ENCODE results near the gene UCN2. TPM values are rescaled to one million over a fixed set of nuclear protein-coding genes. Genes with fewer than 3 reads are reported as not detected.

UCN2 gene
- total RNA-seq, 2 experiments from 2014 or later = not detected

DNA sequence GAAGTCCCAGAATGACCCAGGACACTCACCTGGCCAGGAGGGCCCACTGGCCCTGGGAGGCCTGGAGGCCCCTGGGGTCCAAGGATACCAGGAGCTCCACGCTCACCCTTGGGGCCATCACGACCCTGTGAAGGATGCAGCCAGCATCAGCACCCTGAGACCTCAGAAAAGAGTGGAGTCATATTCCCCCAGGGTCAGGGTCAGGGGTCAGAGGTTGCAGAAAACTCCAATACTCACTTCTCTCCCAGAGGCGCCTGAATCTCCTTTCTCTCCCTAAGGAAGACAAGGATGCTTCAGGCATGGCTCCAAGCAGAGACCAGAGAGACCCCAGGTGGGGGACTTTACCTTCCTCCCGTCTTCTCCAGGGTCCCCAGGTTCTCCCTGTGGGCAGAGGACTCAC, 13.1 kb upstream of the UCN2 start:
- Mint-ChIP-seq H3K9me3 (no peaks in the 10 kb centered on the region), H3K36me3 (ENCODE audit: low read depth) (no peaks in the 10 kb centered on the region), H3K27ac (no peak overlapping the region), H3K27me3 (no peaks in the 10 kb centered on the region), H3K4me1 (no peaks in the 10 kb centered on the region), H3K4me3 (no peak overlapping the region)
- POLR2A ChIA-PET = no interaction called here
- CTCF ChIA-PET = no interaction called here
- DNase-seq = no peak

- H3K36me3 Mint-ChIP-seq (ENCODE audit: low read depth) = no peaks in the 10 kb centered on the region
- H3K27me3 Mint-ChIP-seq = no peaks in the 10 kb centered on the region
- H3K9me3 Mint-ChIP-seq = no peaks in the 10 kb centered on the region
- H3K4me3 Mint-ChIP-seq = no peak overlapping the region
- no peaks in the 10 kb centered on the region for H3K4me1 Mint-ChIP-seq
- POLR2A ChIA-PET = no interaction called here
- no peak overlapping the region for H3K27ac Mint-ChIP-seq
- no peak for DNase-seq
- CTCF ChIA-PET = interaction anchor here (0.6 kb wide), 1 partner anchor 350 kb away, joined by 3 read pairs; no protein-coding TSS in a partner anchor
Observed at GRCh38 chr3:48575366-48575765, 11.8 kb upstream of the UCN2 start.

DNA sequence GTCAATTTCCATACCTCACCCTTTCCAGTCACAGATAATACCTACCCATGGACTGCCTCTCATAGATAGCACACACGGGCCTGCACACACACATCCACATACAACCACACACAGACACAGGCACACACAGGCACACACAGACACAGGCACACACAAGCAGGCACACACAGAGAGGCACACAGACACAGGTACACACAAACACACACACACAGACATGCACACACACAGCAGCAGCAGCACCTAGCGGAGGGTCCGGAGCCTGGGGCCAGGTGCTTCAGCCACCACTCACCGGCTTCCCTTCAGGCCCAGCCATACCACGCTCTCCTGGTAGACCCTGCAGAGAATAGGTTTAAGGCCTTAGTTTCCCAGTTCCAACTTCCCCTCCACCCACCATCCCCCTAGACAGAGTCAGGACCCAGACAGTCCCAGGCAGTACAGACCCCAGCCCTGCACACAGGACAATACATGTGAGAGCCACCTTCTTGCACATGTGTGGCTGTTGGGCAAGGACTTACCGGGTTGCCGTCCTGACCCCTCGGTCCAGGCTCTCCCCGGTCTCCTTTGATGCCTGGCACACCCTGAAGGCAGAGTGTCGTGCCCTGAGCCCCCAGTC, 10.5 kb upstream of the UCN2 start:
- H3K4me3 Mint-ChIP-seq = no peak overlapping the region
- no peaks in the 10 kb centered on the region for H3K9me3 Mint-ChIP-seq
- H3K27ac Mint-ChIP-seq = no peak overlapping the region
- no peaks in the 10 kb centered on the region for H3K4me1 Mint-ChIP-seq
- no peak for DNase-seq
- no peaks in the 10 kb centered on the region for H3K36me3 Mint-ChIP-seq (ENCODE audit: low read depth)
- H3K27me3 Mint-ChIP-seq = no peaks in the 10 kb centered on the region
- ChIA-PET CTCF (no interaction called here), POLR2A (no interaction called here)

DNA sequence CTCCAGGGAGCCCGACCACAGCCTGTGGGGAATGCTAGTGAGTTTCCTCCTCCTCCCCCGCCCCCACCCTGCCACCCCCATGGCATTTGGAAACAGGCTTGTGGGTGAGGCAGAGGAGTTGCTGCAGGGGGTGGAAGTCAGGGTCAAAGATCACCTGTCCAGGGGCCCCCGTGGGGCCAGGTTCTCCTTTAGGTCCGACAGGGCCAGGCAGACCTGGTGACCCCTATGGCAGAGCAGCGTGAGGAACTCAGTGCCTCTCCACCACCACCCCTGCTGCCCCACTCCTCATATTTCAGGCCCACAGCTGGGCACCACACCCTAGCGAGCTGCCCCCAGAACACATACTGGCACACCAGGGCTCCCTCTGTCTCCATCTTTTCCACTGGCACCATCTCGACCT, 8.9 kb upstream of the UCN2 start:
- Mint-ChIP-seq H3K4me3 (no peak overlapping the region), H3K9me3 (no peaks in the 10 kb centered on the region), H3K27ac (no peak overlapping the region), H3K27me3 (no peaks in the 10 kb centered on the region), H3K36me3 (ENCODE audit: low read depth) (no peaks in the 10 kb centered on the region), H3K4me1 (no peaks in the 10 kb centered on the region)
- ChIA-PET POLR2A (no interaction called here), CTCF (interaction anchor here (0.9 kb wide), 1 partner anchor 16 kb away, joined by 3 read pairs; the partner anchor contains the start of gene PFKFB4)
- no peak for DNase-seq

- Mint-ChIP-seq H3K9me3 (no peaks in the 10 kb centered on the region), H3K4me3 (no peak overlapping the region), H3K27ac (no peak overlapping the region), H3K36me3 (ENCODE audit: low read depth) (no peaks in the 10 kb centered on the region), H3K4me1 (no peaks in the 10 kb centered on the region), H3K27me3 (no peaks in the 10 kb centered on the region)
- ChIA-PET POLR2A (no interaction called here), CTCF (no interaction called here)
- no peak for DNase-seq
Observed at GRCh38 chr3:48571938-48572337, 8.4 kb upstream of the UCN2 start.

- Mint-ChIP-seq H3K4me1 (peaks cover 9% of the 10 kb centered on the region), H3K27me3 (no peaks in the 10 kb centered on the region), H3K36me3 (ENCODE audit: low read depth) (no peaks in the 10 kb centered on the region), H3K4me3 (no peak overlapping the region), H3K27ac (no peak overlapping the region), H3K9me3 (no peaks in the 10 kb centered on the region)
- POLR2A ChIA-PET = no interaction called here
- no peak for DNase-seq
- CTCF ChIA-PET = no interaction called here
Observed at GRCh38 chr3:48569808-48570450, 6.3 kb upstream of the UCN2 start.

DNA sequence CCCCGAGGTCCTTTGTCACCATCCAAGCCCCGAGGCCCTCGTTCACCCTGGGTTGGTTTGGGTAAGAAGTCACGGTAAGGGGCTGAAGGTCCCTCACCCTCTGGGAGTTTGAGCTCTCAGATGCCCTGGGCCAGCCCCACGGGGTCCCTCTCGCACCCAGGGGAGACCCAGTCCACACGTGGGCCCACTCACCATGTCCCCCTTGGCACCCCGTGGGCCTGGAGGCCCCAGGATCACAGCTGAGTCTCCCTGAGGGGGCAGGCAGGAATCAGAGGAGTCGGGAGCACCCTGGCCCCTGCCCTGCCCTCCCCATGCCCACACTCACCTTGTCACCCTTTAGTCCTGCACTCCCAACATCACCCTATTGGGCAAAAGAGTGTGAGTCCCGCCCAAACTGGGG, 5.8 kb upstream of the UCN2 start:
- CTCF ChIA-PET = interaction anchor here (1.1 kb wide), 1 partner anchor 16 kb away, joined by 5 read pairs; no protein-coding TSS in a partner anchor
- H3K27ac Mint-ChIP-seq = no peak overlapping the region

GRCh38 chr3:48568476-48568875, 4.9 kb upstream of the UCN2 start:
- no peak overlapping the region for H3K4me3 Mint-ChIP-seq
- POLR2A ChIA-PET = no interaction called here
- DNase-seq = no peak
- CTCF ChIA-PET = interaction anchor here (1.1 kb wide), 1 partner anchor 15 kb away, joined by 5 read pairs; no protein-coding TSS in a partner anchor
- no peak overlapping the region for H3K27ac Mint-ChIP-seq
- H3K9me3 Mint-ChIP-seq = no peaks in the 10 kb centered on the region
- peaks cover 16% of the 10 kb centered on the region for H3K4me1 Mint-ChIP-seq
- no peaks in the 10 kb centered on the region for H3K36me3 Mint-ChIP-seq (ENCODE audit: low read depth)
- no peaks in the 10 kb centered on the region for H3K27me3 Mint-ChIP-seq

More for the DNA sequence above, 5.8 kb upstream of the UCN2 start:
- DNase-seq = no peak
- POLR2A ChIA-PET = no interaction called here
- Mint-ChIP-seq H3K4me1 (peaks cover 9% of the 10 kb centered on the region), H3K4me3 (no peak overlapping the region), H3K27me3 (no peaks in the 10 kb centered on the region), H3K36me3 (ENCODE audit: low read depth) (no peaks in the 10 kb centered on the region), H3K9me3 (no peaks in the 10 kb centered on the region)

- no peak for DNase-seq
- H3K27ac Mint-ChIP-seq = no peak overlapping the region
- no peak overlapping the region for H3K4me3 Mint-ChIP-seq
- peaks cover 22% of the 10 kb centered on the region for H3K4me1 Mint-ChIP-seq
- ChIA-PET CTCF (no interaction called here), POLR2A (interaction anchor here (1.5 kb wide), 1 partner anchor 11 kb away, joined by 3 read pairs; the partner anchor contains the start of gene PFKFB4)
- H3K36me3 Mint-ChIP-seq (ENCODE audit: low read depth) = no peaks in the 10 kb centered on the region
- H3K27me3 Mint-ChIP-seq = no peaks in the 10 kb centered on the region
- no peaks in the 10 kb centered on the region for H3K9me3 Mint-ChIP-seq
Observed at GRCh38 chr3:48567500-48567899, 3.9 kb upstream of the UCN2 start.

DNA sequence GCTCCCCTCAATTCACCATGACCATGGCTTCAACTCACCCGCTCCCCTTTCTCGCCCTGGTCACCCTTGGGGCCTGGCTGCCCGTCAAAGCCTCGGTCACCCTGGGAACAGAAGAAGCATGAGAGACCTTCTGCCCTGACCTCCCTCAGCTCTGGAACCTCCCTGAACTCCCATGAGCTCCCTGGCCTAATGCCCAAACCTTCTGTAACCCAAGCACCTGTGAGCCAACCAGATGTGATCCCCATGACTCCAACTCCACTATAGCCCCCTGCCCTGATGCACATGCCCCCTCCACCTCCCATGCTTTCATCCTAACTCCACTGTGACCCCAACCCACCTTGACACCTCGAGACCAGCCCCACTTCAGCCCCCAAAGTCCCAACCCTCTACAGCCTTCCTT, 3.5 kb upstream of the UCN2 start:
- Mint-ChIP-seq H3K36me3 (ENCODE audit: low read depth) (no peaks in the 10 kb centered on the region), H3K27ac (no peak overlapping the region)
- CTCF ChIA-PET = no interaction called here

GRCh38 chr3:48566401-48566760, 2.8 kb upstream of the UCN2 start:
- no peak overlapping the region for H3K27ac Mint-ChIP-seq
- H3K9me3 Mint-ChIP-seq = no peaks in the 10 kb centered on the region
- DNase-seq = no peak
- POLR2A ChIA-PET = interaction anchor here (1.5 kb wide), 1 partner anchor 9 kb away, joined by 3 read pairs; the partner anchor contains the start of gene PFKFB4
- peaks cover 22% of the 10 kb centered on the region for H3K4me1 Mint-ChIP-seq
- CTCF ChIA-PET = interaction anchor here (1.0 kb wide), 1 partner anchor 10 kb away, joined by 3 read pairs; the partner anchor contains the start of gene PFKFB4
- no peaks in the 10 kb centered on the region for H3K27me3 Mint-ChIP-seq
- no peaks in the 10 kb centered on the region for H3K36me3 Mint-ChIP-seq (ENCODE audit: low read depth)
- no peak overlapping the region for H3K4me3 Mint-ChIP-seq

More for the DNA sequence above, 3.5 kb upstream of the UCN2 start:
- DNase-seq = no peak
- Mint-ChIP-seq H3K4me1 (peaks cover 22% of the 10 kb centered on the region), H3K9me3 (no peaks in the 10 kb centered on the region), H3K27me3 (no peaks in the 10 kb centered on the region), H3K4me3 (no peak overlapping the region)
- POLR2A ChIA-PET = interaction anchor here (1.5 kb wide), 1 partner anchor 10 kb away, joined by 3 read pairs; the partner anchor contains the start of gene PFKFB4

DNA sequence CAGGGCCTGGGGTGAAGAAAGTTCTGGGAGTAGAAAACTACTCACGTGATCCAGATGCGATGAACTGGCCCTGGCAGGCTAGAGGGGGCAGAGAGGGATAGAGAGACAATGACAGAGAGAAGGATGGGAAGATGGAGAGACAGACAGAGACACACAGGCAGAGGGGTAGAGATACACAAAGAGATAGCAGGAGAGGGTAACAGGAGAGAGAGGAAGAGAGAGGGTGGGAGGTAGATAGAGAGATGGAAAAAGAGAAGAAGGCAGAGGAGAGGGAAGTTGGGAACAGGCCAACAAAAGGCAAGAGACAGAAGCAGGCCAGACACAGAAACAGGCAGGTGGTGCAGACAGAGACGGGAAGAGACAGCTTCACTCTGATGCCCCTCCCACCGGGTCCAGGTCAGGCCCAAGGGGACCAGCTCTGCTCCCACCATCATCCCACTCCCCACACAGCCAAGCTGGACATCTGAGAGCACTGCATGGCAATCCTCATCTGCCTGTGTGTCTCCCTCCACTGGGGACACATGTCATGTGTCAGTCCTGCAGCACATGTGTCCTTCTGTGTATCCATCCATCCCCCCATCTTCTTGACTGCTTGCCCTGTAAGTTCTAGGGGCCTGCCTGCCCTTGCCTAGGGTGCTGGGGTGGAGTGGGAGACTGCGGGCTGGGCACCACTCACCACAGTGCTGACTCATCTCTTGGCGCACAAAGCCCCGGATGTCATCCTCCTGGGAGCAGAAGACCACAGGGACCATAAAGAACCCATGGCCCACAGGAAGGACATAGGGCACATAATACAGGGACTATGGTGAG, 2.2 kb upstream of the UCN2 start:
- Mint-ChIP-seq H3K27ac (peak overlapping the region; percentile 26), H3K9me3 (no peaks in the 10 kb centered on the region), H3K4me3 (no peak overlapping the region), H3K36me3 (ENCODE audit: low read depth) (no peaks in the 10 kb centered on the region), H3K27me3 (no peaks in the 10 kb centered on the region), H3K4me1 (peaks cover 26% of the 10 kb centered on the region)
- ChIA-PET CTCF (interaction anchor here (0.7 to 1.0 kb wide), 2 partner anchors 9 to 130 kb away, joined by 3 read pairs; partner anchors contain the start of gene PFKFB4), POLR2A (interaction anchor here (1.5 kb wide), 1 partner anchor 9 kb away, joined by 3 read pairs; the partner anchor contains the start of gene PFKFB4)
- DNase-seq = peak; percentile 39

GRCh38 chr3:48565186-48565585, 1.6 kb upstream of the UCN2 start:
- no peak for DNase-seq
- ChIA-PET CTCF (interaction anchor here (0.7 to 1.0 kb wide), 2 partner anchors 8 to 129 kb away, joined by 3 read pairs; partner anchors contain the start of gene PFKFB4), POLR2A (no interaction called here)
- H3K4me1 Mint-ChIP-seq = peaks cover 29% of the 10 kb centered on the region
- H3K27me3 Mint-ChIP-seq = no peaks in the 10 kb centered on the region
- no peak overlapping the region for H3K4me3 Mint-ChIP-seq
- no peak overlapping the region for H3K27ac Mint-ChIP-seq
- no peaks in the 10 kb centered on the region for H3K36me3 Mint-ChIP-seq (ENCODE audit: low read depth)
- H3K9me3 Mint-ChIP-seq = no peaks in the 10 kb centered on the region

All from activated CD4-positive, alpha-beta memory T cell treated with anti-CD3 and anti-CD28 coated beads, Interleukin-2, amount 10 ng/mL, durations not matched to agents 7 days and 5 days (primary cell).